GM12878 (cell line): Measurements from ENCODE around the gene CPSF3. TPM values are rescaled to one million over a fixed set of nuclear protein-coding genes. Genes with fewer than 3 reads are reported as not detected.

Experiments used
- CBX3 ChIP-seq: fragments of 200-600 bp; sonication (generic); IDR thresholded peaks from 2 replicates; pipeline ENCODE4 v1.6.1; 2016; ENCODE audit warnings: low read depth, borderline replicate concordance
- CREB1 ChIP-seq: IDR thresholded peaks from 2 replicates; pipeline ENCODE4 v1.6.1; 2012; ENCODE audit warnings: low read depth, mild to moderate bottlenecking, inconsistent platforms
- E2F4 ChIP-seq: IDR thresholded peaks from 2 replicates; pipeline ENCODE4 v1.6.1; 2012; ENCODE audit warnings: low read depth, low read length, improper control_type of control experiment
- ETV6 ChIP-seq, 2 experiments: fragments of 450-650 bp in 1 of 2; IDR thresholded peaks in 1 of 2; conservative IDR thresholded peaks in 1 of 2; 2 replicates each; pipeline ENCODE4 v1.6.1; 2014; ENCODE audit warnings: antibody characterized with exemption in 1 of 2, borderline replicate concordance in 1 of 2, low read depth in 1 of 2, mild to moderate bottlenecking in 1 of 2, moderate library complexity in 1 of 2
- RBBP5 ChIP-seq: fragments of 200-600 bp; sonication (generic); conservative IDR thresholded peaks from 2 replicates; pipeline ENCODE4 v1.6.1; 2016
- ZBTB40 ChIP-seq: fragments of 450-650 bp; IDR thresholded peaks from 2 replicates; pipeline ENCODE4 v1.6.1; 2016; ENCODE audit warnings: mild to moderate bottlenecking, moderate library complexity, borderline replicate concordance
- ZNF207 ChIP-seq: fragments of 450-650 bp; IDR thresholded peaks from 2 replicates; pipeline ENCODE4 v1.6.1; 2014; ENCODE audit warnings: antibody characterized with exemption, mild to moderate bottlenecking, borderline replicate concordance
- polyA plus RNA-seq, 11 experiments: library from polyadenylated mRNA; depleted of rRNA in 4 of 11; unstranded in 6 of 11; stranded (reverse) in 5 of 11; fragments of >200 nt; fragmentation: Nextera tagmentation in 4 of 11; fragmentation: Illumina TruSeq in 1 of 11; extraction: Ambion mirVana in 4 of 11; extraction: Trizol in 1 of 11; gene quantifications; 1 replicate in 1 of 11; 2 replicates in 10 of 11; pipeline versions ENCODE4 v1.2.1 to v1.2.3, GENCODE V29; 2011 to 2016; ENCODE audit warnings: inconsistent platforms in 2 of 11, missing spikeins in 2 of 11, low read depth in 1 of 11
- total RNA-seq, 4 experiments: library from RNA; depleted of rRNA in 3 of 4; stranded (reverse); fragments of >200 nt in 3 of 4; fragmentation: Illumina TruSeq in 1 of 4; extraction: Trizol in 1 of 4; gene quantifications; 2 replicates each; pipeline versions ENCODE4 v1.2.1 to v1.2.3, GENCODE V29; 2013 to 2021

CPSF3 gene
- total and polyA plus RNA-seq, 10 of the 15 experiments (the other 5 are each of a cell fraction or from before 2014, with no cell fraction given) = 34.5 to 108 (median 76.1) TPM

- TF ChIP-seq E2F4 = peak; percentile 80
- TF ChIP-seq ZBTB40 = no peak
- TF ChIP-seq RBBP5 = no peak
- peak; percentile 43 for TF ChIP-seq CREB1
- no peak for TF ChIP-seq CBX3
- no peak for TF ChIP-seq ETV6 (conservative IDR thresholded peaks at IDR 0.05 in 1 of 2, IDR thresholded peaks at IDR 0.05 in 1 of 2; ENCODE audit: borderline replicate concordance in 1 of 2, low read depth in 1 of 2)
- no peak for TF ChIP-seq ZNF207
These were observed 50.5 kb downstream of the CPSF3 start (continued) for GRCh38 chr2:9473985-9474360.
